Neuronal stem cell (in vitro differentiated cells): ENCODE data around the gene UCHL3.

Experiments
- DNase-seq: peaks from one replicate; pipeline ENCODE4 v3.0.0-alpha.2; 2013; ENCODE audit warnings: low spot score
- H2AFZ ChIP-seq: one replicate; pipeline ENCODE4 v1.6.1; 2013; ENCODE audit warnings: mild to moderate bottlenecking, low read length, inconsistent platforms
- H2AK5ac ChIP-seq: 2 replicates; pipeline ENCODE4 v1.6.1; 2013; ENCODE audit warnings: low read depth, mild to moderate bottlenecking, inconsistent platforms, low read length, moderate library complexity, mixed read lengths
- H2BK120ac ChIP-seq: 2 replicates; pipeline ENCODE4 v1.6.1; 2013; ENCODE audit warnings: low read depth, mild to moderate bottlenecking, inconsistent platforms, low read length, moderate library complexity, mixed read lengths
- H2BK12ac ChIP-seq: one replicate; pipeline ENCODE4 v1.6.1; 2013; ENCODE audit warnings: low read length, inconsistent platforms
- H2BK15ac ChIP-seq: 2 replicates; pipeline ENCODE4 v1.6.1; 2013; ENCODE audit warnings: mild to moderate bottlenecking, low read length, inconsistent platforms, mixed read lengths
- H2BK5ac ChIP-seq: one replicate; pipeline ENCODE4 v1.6.1; 2013; ENCODE audit warnings: inconsistent platforms, mild to moderate bottlenecking, low read length, moderate library complexity
- H3K14ac ChIP-seq: one replicate; pipeline ENCODE4 v1.6.1; 2013; ENCODE audit warnings: low read length, inconsistent platforms
- H3K18ac ChIP-seq: 2 replicates; pipeline ENCODE4 v1.6.1; 2013; ENCODE audit warnings: low read length, inconsistent platforms
- H3K23ac ChIP-seq: 2 replicates; pipeline ENCODE4 v1.6.1; 2013; ENCODE audit warnings: low read depth, mild to moderate bottlenecking, mixed read lengths, low read length, inconsistent platforms; ENCODE audit not compliant: poor library complexity
- H3K27ac ChIP-seq: replicated peaks from 3 replicates; pipeline ENCODE4 v1.5.1; 2013; ENCODE audit warnings: low read length, inconsistent platforms
- H3K27me3 ChIP-seq, 3 experiments: 2 replicates each; pipeline ENCODE4 v1.6.1; 2013; ENCODE audit warnings: low read length in 3 of 3, mild to moderate bottlenecking in 2 of 3, inconsistent platforms in 1 of 3, low read depth in 1 of 3, mixed read lengths in 1 of 3, moderate library complexity in 1 of 3; ENCODE audit not compliant: control insufficient read depth in 3 of 3, insufficient read depth in 3 of 3
- H3K36me3 ChIP-seq, 2 donors: replicated peaks in 1 of 2; 2 replicates each; pipeline ENCODE4 v1.6.1; 2013; ENCODE audit warnings: low read length in 2 of 2; ENCODE audit not compliant: control insufficient read depth in 2 of 2, insufficient read depth in 2 of 2
- H3K4ac ChIP-seq: 2 replicates; pipeline ENCODE4 v1.6.1; 2013; ENCODE audit warnings: inconsistent platforms, mild to moderate bottlenecking, low read length, moderate library complexity
- H3K4me1 ChIP-seq, 2 donors: 1 replicate in 1 of 2; 2 replicates in 1 of 2; pipeline ENCODE4 v1.6.1; 2013; ENCODE audit warnings: low read length in 2 of 2, low read depth in 1 of 2; ENCODE audit not compliant: control insufficient read depth in 2 of 2, insufficient read depth in 1 of 2
- H3K4me2 ChIP-seq: one replicate; pipeline ENCODE4 v1.6.1; 2013; ENCODE audit warnings: mild to moderate bottlenecking, low read length, inconsistent platforms; ENCODE audit not compliant: insufficient read depth, poor library complexity, severe bottlenecking
- H3K4me3 ChIP-seq, 2 donors: 2 replicates each; pipeline ENCODE4 v1.5.1; 2013; ENCODE audit warnings: low read length in 2 of 2, mild to moderate bottlenecking in 2 of 2, inconsistent platforms in 1 of 2, moderate library complexity in 1 of 2
- H3K79me1 ChIP-seq: one replicate; pipeline ENCODE4 v1.6.1; 2013; ENCODE audit warnings: low read depth, mild to moderate bottlenecking, inconsistent platforms, low read length, moderate library complexity
- H3K9ac ChIP-seq: one replicate; pipeline ENCODE4 v1.6.1; 2013; ENCODE audit warnings: mild to moderate bottlenecking, low read depth, low read length, inconsistent platforms; ENCODE audit not compliant: poor library complexity
- H3K9me3 ChIP-seq, 2 donors: replicated peaks in 1 of 2; 2 replicates each; pipeline versions ENCODE3 to v1.6.1; 2013; ENCODE audit warnings: low read length in 2 of 2, mild to moderate bottlenecking in 2 of 2, inconsistent platforms in 1 of 2, low read depth in 1 of 2, mixed read lengths in 1 of 2, moderate library complexity in 1 of 2; ENCODE audit not compliant: control insufficient read depth in 2 of 2, insufficient read depth in 1 of 2
- H4K8ac ChIP-seq: one replicate; pipeline ENCODE4 v1.6.1; 2013; ENCODE audit warnings: low read depth, mild to moderate bottlenecking, inconsistent platforms, low read length, moderate library complexity
- H4K91ac ChIP-seq: one replicate; pipeline ENCODE4 v1.6.1; 2013; ENCODE audit warnings: low read length, low read depth, mild to moderate bottlenecking, inconsistent platforms; ENCODE audit not compliant: poor library complexity
- WGBS, 2 donors: extraction: QIAGEN DNeasy Blood & Tissue Kit; methylation state at CpG; one replicate each; pipeline ENCODE4 v1.1.7; 2013; ENCODE audit warnings: missing lambda C conversion rate in 2 of 2, mixed read lengths in 1 of 2; ENCODE audit not compliant: insufficient read length in 2 of 2, insufficient replicate concordance in 1 of 2; ENCODE audit errors: extremely low coverage in 2 of 2; 5-methylcytosine and 5-hydroxymethylcytosine counted together

The UCHL3 gene

DNA sequence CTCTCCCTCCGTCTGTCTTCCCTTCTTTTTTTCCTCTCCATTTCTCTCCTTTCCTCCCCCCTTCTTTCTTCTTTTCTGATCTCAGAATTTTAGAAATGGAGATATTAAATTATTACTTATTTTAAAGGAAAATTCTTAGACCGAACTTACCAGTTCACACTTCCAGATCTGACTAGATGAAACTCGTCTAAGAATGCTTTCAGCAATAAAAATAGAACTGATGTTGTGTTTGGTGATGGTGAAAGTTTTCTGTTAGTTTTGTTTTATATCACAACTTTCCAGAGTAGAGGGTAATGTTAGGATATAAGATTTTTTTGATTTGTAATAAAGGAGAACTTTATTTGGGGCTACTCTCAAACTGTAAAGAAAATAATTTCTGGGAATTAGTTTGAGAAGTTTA lies 29.9 kb downstream of the UCHL3 start:
- Histone ChIP-seq H4K91ac (no peak overlapping the region), H3K14ac (no peak overlapping the region), H3K27me3 (no peaks in the 10 kb centered on the region), H3K9ac (no peak overlapping the region), H3K4me1 (no peaks in the 10 kb centered on the region), H2AFZ (no peak overlapping the region), H3K9me3 (peaks cover 2 to 11% of the 10 kb centered on the region in 2 donors), H3K18ac (no peak overlapping the region), H4K8ac (no peak overlapping the region), H3K4ac (no peak overlapping the region), H2BK12ac (no peak overlapping the region), H3K23ac (no peak overlapping the region), H2BK120ac (no peak overlapping the region), H3K4me2 (no peak overlapping the region), H3K27ac (no peak overlapping the region), H2AK5ac (no peak overlapping the region), H2BK15ac (no peak overlapping the region), H3K79me1 (no peaks in the 10 kb centered on the region), H2BK5ac (no peak overlapping the region), H3K4me3 (no peak overlapping the region), H3K36me3 (peaks cover 0 to 4% of the 10 kb centered on the region in 2 donors)
- WGBS, 2 donors: no CpG with 5 or more reads among the region's 3 CpGs
- DNase-seq: no peak

DNA sequence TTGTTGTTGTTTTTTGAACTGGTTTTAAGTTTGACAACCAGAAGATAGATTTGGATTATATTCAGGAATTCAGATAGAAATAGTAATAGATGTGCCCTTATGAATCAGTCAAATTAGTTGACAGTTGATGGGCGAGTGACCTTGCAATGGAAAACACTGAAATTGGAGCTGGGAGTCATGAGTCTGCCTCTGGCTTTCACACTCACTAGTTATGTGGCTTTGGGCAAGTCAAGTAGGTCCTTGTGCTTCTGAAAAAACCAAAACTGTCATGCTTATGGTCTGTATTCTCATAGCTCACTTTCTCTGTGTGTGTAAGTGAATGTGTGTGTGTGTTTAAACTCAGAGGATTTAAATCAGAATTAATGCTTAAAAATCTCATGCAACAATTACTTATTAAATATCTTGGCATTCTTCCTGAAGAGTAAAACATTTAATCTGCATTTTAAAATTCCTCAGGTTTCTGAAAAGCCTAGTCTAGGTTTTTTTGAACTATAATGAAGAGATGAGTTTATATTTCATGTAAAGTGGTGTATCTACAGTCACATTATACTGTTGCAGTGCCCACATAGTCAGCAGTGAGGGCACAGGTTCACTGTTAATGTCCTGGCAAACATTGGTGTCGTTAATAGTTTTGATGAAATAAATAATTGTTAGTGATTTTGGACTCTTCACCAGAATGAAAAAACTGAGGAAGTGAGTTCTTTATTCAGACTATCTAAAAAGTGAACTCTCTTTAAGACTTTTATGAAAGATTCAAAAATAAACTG lies 32.5 kb downstream of the UCHL3 start:
- H4K8ac ChIP-seq: no peak overlapping the region
- no peak overlapping the region for H2BK15ac ChIP-seq
- DNase-seq: no peak
- no peak overlapping the region for H3K4me2 ChIP-seq
- no peak overlapping the region for H2AFZ ChIP-seq
- no peak overlapping the region for H3K14ac ChIP-seq
- no peaks in the 10 kb centered on the region for H3K27me3 ChIP-seq
- WGBS, 2 donors: no CpG with 5 or more reads among the region's 2 CpGs
- no peak overlapping the region for H3K23ac ChIP-seq
- no peaks in the 10 kb centered on the region for H3K4me1 ChIP-seq
- H3K27ac ChIP-seq: no peak overlapping the region
- peaks cover 2 to 17% of the 10 kb centered on the region in 2 donors for H3K9me3 ChIP-seq
- H2BK12ac ChIP-seq: no peak overlapping the region
- H2BK120ac ChIP-seq: no peak overlapping the region
- H3K79me1 ChIP-seq: no peaks in the 10 kb centered on the region
- no peak overlapping the region for H4K91ac ChIP-seq
- no peak overlapping the region for H3K9ac ChIP-seq
- H3K4ac ChIP-seq: no peak overlapping the region
- peaks cover 0 to 4% of the 10 kb centered on the region in 2 donors for H3K36me3 ChIP-seq
- no peak overlapping the region for H2BK5ac ChIP-seq
- H3K18ac ChIP-seq: no peak overlapping the region
- no peak overlapping the region for H2AK5ac ChIP-seq
- no peak overlapping the region for H3K4me3 ChIP-seq

DNA sequence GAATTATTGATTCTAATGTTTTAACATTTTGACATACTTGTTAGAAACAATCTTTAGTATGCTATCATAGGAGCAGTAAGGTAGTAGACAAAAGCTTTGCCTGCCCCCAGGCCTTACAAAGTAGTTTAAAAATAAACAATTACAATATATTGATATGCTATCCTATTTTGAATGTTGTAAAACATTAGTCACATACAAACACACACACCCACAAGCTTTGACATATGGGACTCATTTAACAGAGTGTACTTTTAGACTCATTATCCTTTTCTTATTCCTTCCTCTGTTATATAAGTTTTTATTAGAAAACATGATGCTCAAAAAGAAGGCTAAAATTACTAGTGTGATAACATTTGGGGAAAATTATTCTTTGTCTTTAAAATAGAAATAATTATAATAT lies 33.5 kb downstream of the UCHL3 start:
- no peaks in the 10 kb centered on the region for H3K79me1 ChIP-seq
- no peak overlapping the region for H3K27ac ChIP-seq
- H2BK12ac ChIP-seq: no peak overlapping the region
- H4K8ac ChIP-seq: no peak overlapping the region
- H4K91ac ChIP-seq: no peak overlapping the region
- no peak overlapping the region for H3K9ac ChIP-seq
- peaks cover 2 to 17% of the 10 kb centered on the region in 2 donors for H3K9me3 ChIP-seq
- H2BK15ac ChIP-seq: no peak overlapping the region
- no peak overlapping the region for H3K4me2 ChIP-seq
- no peak for DNase-seq
- no peaks in the 10 kb centered on the region for H3K27me3 ChIP-seq
- H3K4ac ChIP-seq: no peak overlapping the region
- H3K14ac ChIP-seq: no peak overlapping the region
- H3K4me3 ChIP-seq: no peak overlapping the region
- no peak overlapping the region for H3K18ac ChIP-seq
- H2BK120ac ChIP-seq: no peak overlapping the region
- no peak overlapping the region for H3K23ac ChIP-seq
- peaks cover 0 to 4% of the 10 kb centered on the region in 2 donors for H3K36me3 ChIP-seq
- no peaks in the 10 kb centered on the region for H3K4me1 ChIP-seq
- H2BK5ac ChIP-seq: no peak overlapping the region
- H2AFZ ChIP-seq: no peak overlapping the region
- no peak overlapping the region for H2AK5ac ChIP-seq

DNA sequence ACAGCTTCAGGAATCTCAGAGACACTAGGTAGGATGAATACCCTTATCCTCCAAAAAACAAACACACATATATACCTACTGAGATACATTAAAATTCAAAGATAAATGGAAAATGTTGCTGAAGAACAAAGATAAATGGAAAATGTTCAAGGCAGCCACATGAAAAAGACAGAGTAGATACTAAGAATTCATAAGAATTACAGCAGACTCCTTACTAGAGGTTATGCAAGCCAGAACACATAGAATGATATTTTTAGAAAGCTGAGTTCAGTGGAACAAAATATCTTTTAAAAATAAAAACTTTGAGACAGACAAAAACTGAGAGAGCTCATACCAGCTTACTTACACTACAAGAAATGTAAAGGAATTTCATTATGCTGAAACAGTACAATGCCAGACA lies 35.6 kb downstream of the UCHL3 start:
- no peak for DNase-seq
- no peak overlapping the region for H3K4ac ChIP-seq
- no peak overlapping the region for H3K27ac ChIP-seq
- peaks cover 0 to 4% of the 10 kb centered on the region in 2 donors for H3K36me3 ChIP-seq
- no peaks in the 10 kb centered on the region for H3K79me1 ChIP-seq
- H3K4me2 ChIP-seq: no peak overlapping the region
- H3K14ac ChIP-seq: no peak overlapping the region
- no peak overlapping the region for H3K23ac ChIP-seq
- no peak overlapping the region for H2BK120ac ChIP-seq
- no peaks in the 10 kb centered on the region for H3K4me1 ChIP-seq
- no peak overlapping the region for H2BK5ac ChIP-seq
- no peak overlapping the region for H4K8ac ChIP-seq
- H2BK15ac ChIP-seq: no peak overlapping the region
- no peak overlapping the region for H4K91ac ChIP-seq
- no peak overlapping the region for H2AFZ ChIP-seq
- H3K18ac ChIP-seq: no peak overlapping the region
- no peak overlapping the region for H3K4me3 ChIP-seq
- no peak overlapping the region for H3K9ac ChIP-seq
- H3K27me3 ChIP-seq: no peaks in the 10 kb centered on the region
- H2BK12ac ChIP-seq: no peak overlapping the region
- H3K9me3 ChIP-seq: peaks cover 2 to 17% of the 10 kb centered on the region in 2 donors
- H2AK5ac ChIP-seq: no peak overlapping the region
